ENCODE measurements around the gene SMC1B. TPM values are rescaled to one million over a fixed set of nuclear protein-coding genes. Genes with fewer than 3 reads are reported as not detected.

The SMC1B gene
- total and polyA plus RNA-seq, 2 of the 8 experiments (the other 6 are each of a cell fraction or from before 2014, with no cell fraction given), result 0.02 TPM; not detected in 1

DNA sequence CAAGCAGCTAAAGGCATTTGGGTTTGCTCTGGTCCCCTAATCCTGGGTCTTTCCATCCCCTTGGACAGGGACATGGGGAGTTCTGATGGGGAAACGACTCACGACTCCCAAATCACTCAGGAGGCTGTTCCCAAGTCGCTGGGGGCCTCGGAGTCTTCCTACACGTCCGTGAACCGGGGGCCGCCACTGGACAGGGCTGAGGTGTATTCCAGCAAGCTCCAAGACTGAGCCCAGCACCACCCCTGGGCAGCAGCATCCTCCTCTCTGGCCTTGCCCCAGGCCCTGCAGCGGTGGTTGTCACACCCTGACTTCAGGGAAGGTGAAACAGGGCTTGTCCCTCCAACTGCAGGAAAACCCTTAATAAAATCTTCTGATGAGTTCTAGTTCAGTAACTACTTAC lies 117.9 kb downstream of the SMC1B start:
- POLR2A ChIA-PET (ENCODE audit: partially characterized antibody), result interaction anchor here (0.8 to 2.5 kb wide), 2 partner anchors 13 to 22 kb away, joined by 3 to 5 read pairs; no protein-coding TSS in a partner anchor
- TF ChIP-seq SP4 (IDR thresholded peaks at IDR 0.05; ENCODE audit: low read length), result no peak
- no peak for TF ChIP-seq CTCF (IDR thresholded peaks at IDR 0.05; ENCODE audit: control extremely low read depth in 1 of 3, insufficient read depth in 1 of 3, low read depth in 1 of 3, low read length in 3 of 3)
- no peak for TF ChIP-seq ZNF274 (IDR thresholded peaks at IDR 0.05; ENCODE audit: borderline replicate concordance, extremely low read depth, low read length)
- no peak for TF ChIP-seq CHD2 (IDR thresholded peaks at IDR 0.05; ENCODE audit: low read length)
- TF ChIP-seq SIX5 (IDR thresholded peaks at IDR 0.05; ENCODE audit: low read depth, low read length), result no peak
- TF ChIP-seq SRF (IDR thresholded peaks at IDR 0.05; ENCODE audit: low read depth, low read length), result no peak
- TF ChIP-seq RNF2 (IDR thresholded peaks at IDR 0.05; ENCODE audit: borderline replicate concordance, low read depth, low read length, missing control alignments, poor library complexity, severe bottlenecking), result no peak
- TF ChIP-seq MAX (IDR thresholded peaks at IDR 0.05), result no peak
- no peak for TF ChIP-seq POLR2A (IDR thresholded peaks at IDR 0.05; ENCODE audit: control extremely low read depth in 1 of 2, low read depth in 2 of 2, low read length in 2 of 2)
- TF ChIP-seq TAF1 (IDR thresholded peaks at IDR 0.05; ENCODE audit: low read depth, low read length), result no peak

More for the DNA sequence above, 117.9 kb downstream of the SMC1B start:
- no peak overlapping the region for H3K27ac ChIP-seq (ENCODE audit: low read depth, low read length)
- no peak overlapping the region for H4K8ac ChIP-seq (ENCODE audit: extremely low read depth, insufficient read depth, low read length)
- H3K4me2 ChIP-seq (ENCODE audit: insufficient read depth in 1 of 2, low read depth in 2 of 2, low read length in 2 of 2), result no peak overlapping the region
- H2AK5ac ChIP-seq (ENCODE audit: low read depth, low read length), result no peak overlapping the region
- peaks cover 0 to 9% of the 10 kb centered on the region in 2 experiments for H4K20me1 ChIP-seq (replicated peaks in 1 of 2; ENCODE audit: control insufficient read depth in 1 of 2, insufficient read depth in 2 of 2, low read length in 2 of 2)
- WGBS, 2 experiments (ENCODE audit: extremely low coverage in 1 of 2, insufficient coverage in 1 of 2, insufficient read length in 1 of 2, insufficient replicate concordance in 2 of 2, low coverage in 1 of 2, low lambda C conversion rate in 2 of 2, missing lambda C conversion rate in 1 of 2), result 90% methylated on average over 8 of the region's 9 CpGs; no CpG with 5 or more reads in 1 of the 2 experiments
- FAIRE-seq (no peak), DNase-seq (ENCODE audit: low read depth in 1 of 2, low spot score in 2 of 2) (no peak)
- no peak overlapping the region for H2BK20ac ChIP-seq (ENCODE audit: low read length)
- no peak overlapping the region for H4K5ac ChIP-seq (ENCODE audit: insufficient read length, low read depth, low read length)
- H3K9me3 ChIP-seq (ENCODE audit: insufficient read depth in 2 of 2, low read depth in 1 of 2, low read length in 1 of 2), result no peaks in the 10 kb centered on the region
- H3K23ac ChIP-seq (ENCODE audit: insufficient read length), result no peak overlapping the region
- peaks cover 0 to 15% (median 3%) of the 10 kb centered on the region in 4 experiments; a peak in 4 of 7 replicates for H3K4me1 ChIP-seq (replicated peaks in 1 of 4; ENCODE audit: control insufficient read depth in 3 of 4, insufficient read depth in 4 of 4, low read length in 3 of 4)
- no peak overlapping the region for H3K4ac ChIP-seq (replicated peaks; ENCODE audit: insufficient read length, low read depth, low read length)
- H3K14ac ChIP-seq (ENCODE audit: insufficient read length), result no peak overlapping the region
- H3K79me1 ChIP-seq (ENCODE audit: low read depth, low read length), result 0 out of 2 replicates have a peak, but pooled peaks cover 3% of the 10 kb centered on the region
- H2BK5ac ChIP-seq (ENCODE audit: low read depth, low read length), result no peak overlapping the region
- no peak overlapping the region for H2BK12ac ChIP-seq (ENCODE audit: low read depth, low read length)
- CTCF ChIA-PET (ENCODE audit: partially characterized antibody), result interaction anchor here (0.8 to 2.0 kb wide), 6 partner anchors 10 to 167 kb away, joined by 3 to 5 read pairs (median 4); partner anchors contain the start of gene UPK3A
- H3K56ac ChIP-seq (replicated peaks; ENCODE audit: insufficient read length, low read depth, low read length), result no peak overlapping the region
- H3K4me3 ChIP-seq (ENCODE audit: extremely low read depth in 1 of 4, insufficient read depth in 2 of 4, low read depth in 3 of 4, low read length in 4 of 4), result no peak overlapping the region
- peaks cover 9% of the 10 kb centered on the region; the same call in 1 of the 2 replicates for H3K23me2 ChIP-seq (ENCODE audit: low read depth, low read length)
- no peak overlapping the region for H3K18ac ChIP-seq (ENCODE audit: extremely low read depth, low read length)
- no peak overlapping the region for H4K91ac ChIP-seq (replicated peaks; ENCODE audit: insufficient read length, low read length)
- H2BK15ac ChIP-seq (ENCODE audit: low read length), result no peak overlapping the region
- no peaks in the 10 kb centered on the region; a peak in 1 of 7 replicates for H3K27me3 ChIP-seq (replicated peaks in 1 of 4; ENCODE audit: control insufficient read depth in 3 of 4, extremely low read depth in 1 of 4, insufficient read depth in 3 of 4, low read length in 3 of 4)
- H3K9ac ChIP-seq (replicated peaks in 1 of 4; ENCODE audit: extremely low read depth in 1 of 4, low read depth in 3 of 4, low read length in 3 of 4), result no peak overlapping the region
- H2BK120ac ChIP-seq (replicated peaks; ENCODE audit: low read depth, low read length), result no peak overlapping the region
- no peak overlapping the region for H2AFZ ChIP-seq (ENCODE audit: low read length)
- H3K36me3 ChIP-seq (ENCODE audit: control insufficient read depth in 2 of 4, insufficient read depth in 4 of 4, low read length in 3 of 4), result no peaks in the 10 kb centered on the region; a peak in 1 of 8 replicates
- H3K79me2 ChIP-seq (ENCODE audit: control insufficient read depth in 1 of 2, insufficient read depth in 2 of 2, low read length in 2 of 2), result no peaks in the 10 kb centered on the region
